Measurements from ENCODE around the gene CDKAL1.
A peak's percentile ranks its signal among the peaks of the same experiment; 100 is the strongest.
"Not testable (repeated sequence)": the region's sequence is repeated elsewhere in the genome, so short reads cannot be mapped to it uniquely, and the experiment has no call there.

CDKAL1 gene

GRCh38 chr6:20751293-20751935 is 217.2 kb downstream of the CDKAL1 start:
- no peak for DNase-seq

GRCh38 chr6:20755631-20756030 is 221.4 kb downstream of the CDKAL1 start:
- DNase-seq: no peak

- not testable (repeated sequence) for DNase-seq
Measured at GRCh38 chr6:20756584-20757147, 222.4 kb downstream of the CDKAL1 start.

- DNase-seq: peak; percentile 90
Measured at GRCh38 chr6:20757761-20758160, 223.5 kb downstream of the CDKAL1 start.

- DNase-seq: no peak
Measured at GRCh38 chr6:20763296-20763695, 229.0 kb downstream of the CDKAL1 start.

GRCh38 chr6:20769631-20770030 is 235.4 kb downstream of the CDKAL1 start:
- DNase-seq: no peak

GRCh38 chr6:20770773-20771172 is 236.5 kb downstream of the CDKAL1 start:
- no peak for DNase-seq

DNA sequence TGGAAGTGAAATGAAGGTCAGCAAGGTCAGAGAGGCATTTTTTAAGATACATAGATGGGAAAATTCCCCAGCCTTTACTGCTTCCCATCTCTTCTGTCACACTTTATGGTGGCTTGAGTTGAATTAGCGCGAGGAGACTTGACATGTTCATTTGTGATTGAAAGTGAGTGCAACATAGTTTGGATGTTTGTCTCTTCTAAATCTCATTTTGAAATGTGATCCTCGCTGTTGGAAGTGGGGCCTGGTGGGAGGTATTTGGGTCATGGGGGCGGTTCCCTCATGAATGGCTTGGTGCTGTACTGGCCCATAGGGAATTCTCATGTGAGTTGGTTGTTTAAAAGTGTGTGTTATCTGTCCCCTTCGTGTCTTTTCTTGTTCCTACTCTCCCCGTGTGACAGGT is 237.2 kb downstream of the CDKAL1 start:
- DNase-seq: no peak

DNA sequence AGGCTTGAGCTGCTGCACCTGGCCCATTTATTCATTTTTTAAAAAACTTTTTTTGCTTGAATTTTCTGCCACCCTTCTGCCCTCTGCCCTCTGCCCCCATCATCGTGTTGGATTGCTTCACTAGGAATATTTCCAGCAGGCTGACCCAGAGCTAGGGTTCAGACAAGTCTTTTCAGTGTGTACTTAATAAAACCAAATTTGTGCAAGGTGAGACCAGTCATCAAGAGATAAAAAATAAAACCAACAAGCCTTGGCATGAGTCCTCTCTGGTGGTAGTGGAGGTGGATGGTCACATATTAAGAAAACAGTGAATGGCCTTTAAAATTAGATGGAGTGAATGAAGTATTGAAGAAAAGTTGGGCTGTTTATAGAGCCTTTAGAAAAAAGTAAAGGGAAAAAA is 239.6 kb downstream of the CDKAL1 start:
- DNase-seq: no peak

- DNase-seq: no peak
Measured at GRCh38 chr6:20775981-20776380, 241.7 kb downstream of the CDKAL1 start.

DNA sequence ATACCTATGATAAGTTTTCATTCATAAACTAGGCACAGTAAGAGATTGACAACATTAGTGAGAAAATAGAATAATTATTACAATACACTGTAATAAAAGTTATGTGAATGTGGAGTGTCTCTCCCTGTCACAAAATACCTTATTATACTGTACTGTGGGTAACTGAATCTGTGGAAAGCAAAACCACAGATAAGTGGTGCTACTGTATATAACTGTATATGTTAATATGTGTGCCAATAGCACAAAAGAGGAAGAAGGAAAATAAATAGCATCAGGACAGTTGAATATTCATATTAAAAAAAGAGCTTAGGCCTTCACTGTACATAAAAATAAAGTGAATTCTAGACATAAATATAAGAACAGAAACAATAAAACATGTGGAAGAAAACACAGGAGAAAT is 243.5 kb downstream of the CDKAL1 start:
- no peak for DNase-seq

GRCh38 chr6:20778459-20778858 is 244.2 kb downstream of the CDKAL1 start:
- no peak for DNase-seq

- DNase-seq: no peak
Measured at GRCh38 chr6:20778912-20779311, 244.7 kb downstream of the CDKAL1 start.

DNA sequence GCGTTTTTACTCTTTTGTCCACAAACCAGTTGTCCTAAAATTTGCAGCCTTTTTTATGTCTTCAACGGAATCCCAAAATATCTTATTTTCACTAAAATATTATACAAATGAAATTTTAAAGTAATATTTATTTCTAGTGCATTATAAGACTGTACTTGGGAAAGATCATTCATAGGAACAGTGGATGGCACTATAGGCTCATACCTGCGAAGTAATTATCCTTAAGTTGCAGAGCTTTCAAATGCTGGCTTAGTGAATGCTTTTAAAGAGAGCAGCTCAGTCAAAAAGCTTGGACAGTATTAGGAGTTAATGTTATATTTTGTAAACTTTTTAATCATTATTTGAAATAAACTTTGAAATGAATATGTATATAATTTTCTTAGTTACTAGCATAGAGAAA is 254.9 kb downstream of the CDKAL1 start:
- no peak for DNase-seq

- no peak for DNase-seq
Measured at GRCh38 chr6:20790032-20790791, 256.0 kb downstream of the CDKAL1 start.

GRCh38 chr6:20791074-20791473 is 256.8 kb downstream of the CDKAL1 start:
- DNase-seq: no peak

DNA sequence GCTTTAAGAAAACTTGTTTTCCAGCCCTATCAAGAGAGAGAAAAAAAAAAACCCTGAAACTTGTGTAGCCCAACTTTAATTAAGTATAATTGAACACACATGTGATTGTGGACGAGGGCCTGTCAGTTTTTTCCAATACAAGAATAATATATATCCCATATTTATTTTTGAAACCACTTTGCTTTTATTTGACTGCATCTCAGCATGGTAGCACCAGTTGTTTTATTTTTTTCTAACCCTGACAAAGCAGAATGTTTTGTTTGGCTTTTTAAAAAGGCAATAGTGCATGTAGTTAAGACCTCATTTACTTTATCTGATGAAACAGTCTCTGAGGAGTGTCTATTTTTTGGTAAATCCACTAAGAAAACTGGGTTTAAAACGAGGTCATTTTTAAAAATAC is 257.7 kb downstream of the CDKAL1 start:
- no peak for DNase-seq

DNA sequence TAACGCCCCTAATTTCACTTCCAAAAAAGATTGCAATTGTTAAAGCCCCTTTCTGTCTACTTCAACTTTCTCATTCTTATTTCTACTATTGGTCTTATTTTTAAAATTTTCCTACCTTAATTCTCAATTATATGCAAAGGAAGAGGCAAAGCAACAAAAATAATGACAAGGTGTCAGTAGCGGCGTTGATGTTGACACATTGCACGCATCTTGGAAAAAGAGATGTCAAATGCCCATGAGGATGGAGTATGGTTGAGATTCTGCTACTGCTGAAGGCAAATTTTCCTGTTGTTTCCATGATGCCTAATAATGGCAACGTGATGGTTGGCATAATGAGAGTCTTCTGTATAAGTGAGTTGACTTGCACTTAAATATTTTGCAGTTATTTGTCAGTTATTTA is 258.9 kb downstream of the CDKAL1 start:
- no peak for DNase-seq

DNA sequence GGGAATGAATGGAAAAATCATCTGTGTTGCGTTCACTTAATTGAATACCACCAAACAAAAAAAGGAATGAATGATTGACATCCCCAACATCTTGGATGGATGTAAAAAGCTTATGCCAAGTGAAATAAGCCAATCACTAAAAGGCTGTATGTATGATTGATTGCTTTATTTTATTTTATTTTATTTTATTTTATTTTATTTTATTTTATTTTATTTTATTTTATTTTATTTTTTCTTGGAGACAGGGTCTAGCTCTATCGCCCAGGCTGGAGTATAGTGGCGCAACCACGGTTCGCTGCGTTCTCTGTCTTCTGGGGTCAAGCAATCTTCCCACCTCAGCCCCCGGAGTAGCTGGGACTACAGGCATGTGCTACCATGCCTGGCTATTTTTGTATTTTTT is 263.3 kb downstream of the CDKAL1 start:
- no peak for DNase-seq

- DNase-seq: no peak
Measured at GRCh38 chr6:20800229-20800628, 266.0 kb downstream of the CDKAL1 start.

- no peak for DNase-seq
Measured at GRCh38 chr6:20800653-20801052, 266.4 kb downstream of the CDKAL1 start.

- DNase-seq: no peak
Measured at GRCh38 chr6:20801595-20801994, 267.3 kb downstream of the CDKAL1 start.

- no peak for DNase-seq
Measured at GRCh38 chr6:20802596-20802995, 268.3 kb downstream of the CDKAL1 start.

- DNase-seq: no peak
Measured at GRCh38 chr6:20805021-20805420, 270.8 kb downstream of the CDKAL1 start.

All from kidney glomerular epithelial cell (primary cell).